Measurements from ENCODE around the gene SNCA. TPM values are rescaled to one million over a fixed set of nuclear protein-coding genes. Genes with fewer than 3 reads are reported as not detected.
A peak's percentile ranks its signal among the peaks of the same experiment; 100 is the strongest.

The SNCA gene
- total and polyA plus RNA-seq, 2 of the 8 experiments (the other 6 are each of a cell fraction or from before 2014, with no cell fraction given) = 8.5 to 16.8 TPM

- Histone ChIP-seq H2BK20ac (ENCODE audit: low read length) (no peak overlapping the region), H3K79me2 (ENCODE audit: control insufficient read depth in 1 of 2, insufficient read depth in 2 of 2, low read length in 2 of 2) (no peaks in the 10 kb centered on the region), H3K4me2 (ENCODE audit: insufficient read depth in 1 of 2, low read depth in 2 of 2, low read length in 2 of 2) (peak overlapping the region; percentile 89 to 96; a peak in 3 of 4 replicates), H3K79me1 (ENCODE audit: low read depth, low read length) (no peaks in the 10 kb centered on the region; the same call in 1 of the 2 replicates), H3K36me3 (ENCODE audit: control insufficient read depth in 2 of 4, insufficient read depth in 4 of 4, low read length in 3 of 4) (peaks cover 0 to 2% (median 0%) of the 10 kb centered on the region in 4 experiments; a peak in 1 of 8 replicates), H3K18ac (ENCODE audit: extremely low read depth, low read length) (no peak overlapping the region), H3K4ac (replicated peaks; ENCODE audit: insufficient read length, low read depth, low read length) (no peak overlapping the region), H3K56ac (replicated peaks; ENCODE audit: insufficient read length, low read depth, low read length) (no peak overlapping the region), H3K9me3 (ENCODE audit: insufficient read depth in 2 of 2, low read depth in 1 of 2, low read length in 1 of 2) (no peaks in the 10 kb centered on the region), H4K20me1 (replicated peaks in 1 of 2; ENCODE audit: control insufficient read depth in 1 of 2, insufficient read depth in 2 of 2, low read length in 2 of 2) (no peaks in the 10 kb centered on the region), H4K8ac (ENCODE audit: extremely low read depth, insufficient read depth, low read length) (no peak overlapping the region), H2BK12ac (ENCODE audit: low read depth, low read length) (no peak overlapping the region), H4K91ac (replicated peaks; ENCODE audit: insufficient read length, low read length) (no peak overlapping the region), H2AK5ac (ENCODE audit: low read depth, low read length) (no peak overlapping the region), H4K5ac (ENCODE audit: insufficient read length, low read depth, low read length) (no peak overlapping the region), H3K14ac (ENCODE audit: insufficient read length) (no peak overlapping the region), H3K27ac (ENCODE audit: low read depth, low read length) (no peak overlapping the region), H3K4me3 (ENCODE audit: extremely low read depth in 1 of 4, insufficient read depth in 2 of 4, low read depth in 3 of 4, low read length in 4 of 4) (peak overlapping the region in 1 of 4 experiments; percentile 73; a peak in 2 of 8 replicates), H2BK15ac (ENCODE audit: low read length) (no peak overlapping the region), H3K27me3 (replicated peaks in 1 of 4; ENCODE audit: control insufficient read depth in 3 of 4, extremely low read depth in 1 of 4, insufficient read depth in 3 of 4, low read length in 3 of 4) (peaks cover 0 to 10% (median 7%) of the 10 kb centered on the region in 4 experiments; a peak in 4 of 7 replicates), H3K4me1 (replicated peaks in 1 of 4; ENCODE audit: control insufficient read depth in 3 of 4, insufficient read depth in 4 of 4, low read length in 3 of 4) (peaks cover 0 to 7% (median 2%) of the 10 kb centered on the region in 4 experiments; a peak in 3 of 7 replicates), H3K23me2 (ENCODE audit: low read depth, low read length) (peaks cover 10% of the 10 kb centered on the region), H3K9ac (replicated peaks in 1 of 4; ENCODE audit: extremely low read depth in 1 of 4, low read depth in 3 of 4, low read length in 3 of 4) (no peak overlapping the region), H2BK5ac (ENCODE audit: low read depth, low read length) (no peak overlapping the region), H2BK120ac (replicated peaks; ENCODE audit: low read depth, low read length) (no peak overlapping the region), H3K23ac (ENCODE audit: insufficient read length) (no peak overlapping the region), H2AFZ (ENCODE audit: low read length) (no peak overlapping the region)
- CTCF ChIA-PET (ENCODE audit: partially characterized antibody) = no interaction called here
- POLR2A ChIA-PET (ENCODE audit: partially characterized antibody) = no interaction called here
- WGBS, 2 experiments (ENCODE audit: extremely low coverage in 1 of 2, insufficient coverage in 1 of 2, insufficient read length in 1 of 2, insufficient replicate concordance in 2 of 2, low coverage in 1 of 2, low lambda C conversion rate in 2 of 2, missing lambda C conversion rate in 1 of 2) = 86% methylated on average over 1 of the region's 1 CpG; no CpG with 5 or more reads in 1 of the 2 experiments
- DNase-seq (ENCODE audit: low read depth in 1 of 2, low spot score in 2 of 2) (no peak), FAIRE-seq (no peak)
- TF ChIP-seq SRF (IDR thresholded peaks at IDR 0.05; ENCODE audit: low read depth, low read length) (no peak), SIX5 (IDR thresholded peaks at IDR 0.05; ENCODE audit: low read depth, low read length) (no peak), CEBPB (IDR thresholded peaks at IDR 0.05; ENCODE audit: low read depth, low read length) (no peak), JUN (IDR thresholded peaks at IDR 0.05; ENCODE audit: low read depth, low read length) (no peak), CTBP2 (IDR thresholded peaks at IDR 0.05; ENCODE audit: borderline replicate concordance, insufficient read depth, insufficient read length, low read length) (no peak), SP1 (IDR thresholded peaks at IDR 0.05; ENCODE audit: low read depth, low read length) (no peak), EP300 (IDR thresholded peaks at IDR 0.05; ENCODE audit: borderline replicate concordance in 1 of 2, low read depth in 2 of 2, low read length in 2 of 2) (no peak), NRF1 (IDR thresholded peaks at IDR 0.05; ENCODE audit: low read depth, low read length) (no peak), CHD1 (IDR thresholded peaks at IDR 0.05; ENCODE audit: low read depth, low read length) (no peak), TAF1 (IDR thresholded peaks at IDR 0.05; ENCODE audit: low read depth, low read length) (no peak), GTF2F1 (IDR thresholded peaks at IDR 0.05; ENCODE audit: borderline replicate concordance, low read depth, low read length) (no peak), RBBP5 (IDR thresholded peaks at IDR 0.05; ENCODE audit: borderline replicate concordance, low read depth, low read length) (no peak), EGR1 (IDR thresholded peaks at IDR 0.05; ENCODE audit: borderline replicate concordance, low read depth, low read length) (no peak), PHF8 (conservative IDR thresholded peaks at IDR 0.05; ENCODE audit: low read depth, low read length) (no peak), CREB1 (IDR thresholded peaks at IDR 0.05) (no peak), JUND (IDR thresholded peaks at IDR 0.05; ENCODE audit: low read length) (no peak)
These were observed 1.5 kb downstream of the SNCA start for GRCh38 chr4:89835413-89835812.
